HG03521 (cell line): ENCODE measurements around the gene TPX2.

ENCODE experiments used
- ATAC-seq: cut with Tn5 transposase; IDR thresholded peaks from one replicate; pipeline ENCODE4 v1.9.1; 2021; ENCODE audit warnings: mild to moderate bottlenecking, moderate library complexity; ENCODE audit not compliant: unreplicated experiment

TPX2 gene

GRCh38 chr20:31705598-31706597 lies 33.2 kb upstream of the TPX2 start:
- peak; percentile 70 for ATAC-seq

DNA sequence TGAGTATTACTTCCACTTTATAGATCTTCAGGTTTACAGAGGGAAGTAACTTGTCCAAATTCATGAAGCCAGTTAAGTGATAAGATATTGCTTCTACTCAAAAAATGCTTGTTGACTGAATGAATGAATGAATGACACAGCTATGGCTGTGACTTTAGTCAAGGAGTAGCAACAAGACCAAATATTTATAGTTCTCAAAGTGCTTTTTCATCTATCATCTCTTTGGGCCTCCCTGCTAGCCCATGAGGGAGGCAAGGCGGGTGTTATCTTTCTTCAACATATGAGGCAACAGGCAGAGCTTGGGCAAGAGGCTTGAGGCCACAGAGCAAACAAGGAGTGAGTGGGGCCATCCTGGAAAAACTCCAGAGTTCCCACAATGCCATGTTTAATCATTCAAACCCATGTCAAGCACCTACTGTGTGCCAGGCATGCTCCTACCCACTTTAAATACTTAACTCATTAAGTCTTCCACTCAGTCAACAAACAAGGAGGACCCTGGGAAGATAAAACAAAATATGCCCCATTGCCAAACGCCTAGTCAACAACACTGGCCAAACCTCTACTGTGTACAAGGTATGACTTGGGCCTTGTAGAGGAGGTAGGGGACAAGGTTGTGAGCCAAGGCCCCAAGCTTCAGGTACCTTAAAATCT lies 32.4 kb upstream of the TPX2 start:
- ATAC-seq: no peak

GRCh38 chr20:31707258-31707615 lies 31.9 kb upstream of the TPX2 start:
- ATAC-seq: no peak

- ATAC-seq: no peak
Measured at GRCh38 chr20:31707994-31708735, 30.9 kb upstream of the TPX2 start.

GRCh38 chr20:31708736-31709534 lies 30.2 kb upstream of the TPX2 start:
- no peak for ATAC-seq

GRCh38 chr20:31709939-31710338 lies 29.2 kb upstream of the TPX2 start:
- ATAC-seq: no peak

GRCh38 chr20:31710423-31711108 lies 28.5 kb upstream of the TPX2 start:
- no peak for ATAC-seq

DNA sequence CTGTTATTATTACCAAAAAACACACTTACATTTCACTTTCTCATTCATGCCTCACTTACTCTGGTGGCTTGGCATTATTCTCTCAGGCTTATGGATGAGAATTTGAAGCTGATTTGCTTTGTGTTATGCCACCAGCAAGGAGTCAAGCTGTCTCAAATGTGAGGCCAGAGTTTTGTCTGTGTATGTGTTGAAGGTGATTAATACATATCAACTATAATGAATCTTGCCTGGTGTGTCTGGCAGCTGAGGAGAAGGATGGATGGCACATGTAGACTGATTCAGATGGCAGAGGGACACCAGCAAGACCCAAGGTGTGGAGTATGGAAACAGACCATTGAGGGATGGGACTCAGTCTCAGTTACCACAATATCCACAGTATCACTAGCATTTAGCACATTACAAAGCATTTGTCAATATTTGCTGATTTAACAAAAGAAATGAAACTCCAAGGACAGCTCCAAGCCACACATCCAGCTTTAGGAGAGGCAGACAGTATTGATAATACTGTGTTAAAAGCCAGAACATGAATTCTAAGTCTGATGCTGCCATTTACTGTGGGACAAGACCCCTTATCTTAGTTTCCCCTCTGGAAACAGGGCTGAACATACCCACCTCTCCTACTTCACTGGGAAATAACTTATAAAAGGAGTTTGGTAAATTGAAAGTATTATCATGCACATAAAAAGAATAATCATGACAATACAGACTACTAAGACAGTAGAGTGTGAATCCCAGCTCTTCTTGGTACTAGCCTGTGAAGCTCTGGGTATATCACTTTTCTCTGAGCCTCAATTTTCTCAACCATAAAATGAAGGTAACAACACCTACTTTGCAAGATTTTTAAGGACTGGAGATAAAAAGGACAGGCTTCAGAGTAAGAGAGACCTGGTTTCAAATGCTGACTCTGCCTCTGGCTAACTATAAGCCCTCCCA lies 27.6 kb upstream of the TPX2 start:
- no peak for ATAC-seq

DNA sequence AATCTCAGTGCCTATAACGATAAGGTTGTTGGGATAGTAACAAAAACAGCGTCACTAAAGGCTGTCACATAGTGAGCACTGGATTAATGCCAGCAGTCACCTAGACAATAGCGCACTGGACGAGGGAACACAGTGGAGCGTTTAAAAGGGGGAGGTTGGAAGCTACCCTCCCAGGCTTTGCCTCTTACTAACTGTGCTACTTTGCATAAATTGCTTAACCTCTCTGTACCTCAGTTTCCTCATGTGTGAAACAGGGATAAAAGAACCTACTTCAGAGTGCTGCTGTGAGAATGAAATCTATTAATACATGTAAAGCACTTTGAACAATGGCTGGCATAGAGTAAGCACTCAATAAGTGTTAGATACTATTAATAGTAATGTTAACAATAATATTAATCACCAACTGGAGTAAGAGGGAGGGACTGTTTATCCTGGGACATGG lies 27.0 kb upstream of the TPX2 start:
- ATAC-seq: no peak

GRCh38 chr20:31712564-31713311 lies 26.4 kb upstream of the TPX2 start:
- no peak for ATAC-seq

DNA sequence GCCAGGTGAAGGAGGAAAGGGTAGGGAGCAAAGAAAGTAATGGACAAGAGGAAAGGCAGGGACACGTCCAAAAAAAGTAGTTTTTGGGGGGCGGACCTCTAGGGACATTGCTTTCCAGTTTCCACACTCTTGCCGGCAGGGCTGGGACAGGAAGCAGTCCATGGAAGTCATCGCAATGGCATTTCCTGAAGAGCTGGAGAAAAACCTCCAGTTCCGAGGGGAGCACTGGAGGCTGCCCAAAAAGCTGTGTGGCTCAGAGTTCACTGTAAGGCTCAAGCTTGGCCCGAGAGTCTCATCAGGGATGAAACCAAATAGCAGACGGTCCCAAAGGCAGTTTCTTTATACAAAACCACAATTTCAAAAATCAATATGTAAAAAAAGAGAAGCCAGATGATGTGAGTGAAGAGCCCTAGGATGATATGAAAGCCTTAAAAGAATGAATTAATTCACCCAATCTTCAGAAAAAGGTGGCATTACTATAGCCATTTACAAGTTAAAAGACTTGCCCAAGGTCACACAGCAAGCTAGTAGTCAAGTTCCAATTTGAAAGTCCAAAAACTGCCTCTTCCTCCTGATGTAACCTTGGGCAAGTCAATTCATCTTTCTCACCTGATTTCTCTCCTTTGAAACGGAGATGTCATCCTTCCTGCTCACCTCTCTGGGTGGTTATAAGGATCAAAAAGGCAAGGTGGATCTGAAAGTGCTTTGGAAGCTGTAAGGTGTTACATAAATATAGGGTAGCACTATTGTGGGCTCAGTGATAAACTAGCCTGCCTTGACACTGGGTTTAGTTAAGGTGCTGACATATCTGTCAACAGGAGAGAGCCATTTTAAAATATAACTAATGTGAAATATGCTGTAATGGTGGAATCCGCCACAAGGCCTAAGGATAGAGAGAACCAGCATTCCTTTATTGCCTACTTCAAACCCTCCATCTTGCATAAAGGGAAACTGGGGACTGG lies 25.5 kb upstream of the TPX2 start:
- ATAC-seq: no peak

DNA sequence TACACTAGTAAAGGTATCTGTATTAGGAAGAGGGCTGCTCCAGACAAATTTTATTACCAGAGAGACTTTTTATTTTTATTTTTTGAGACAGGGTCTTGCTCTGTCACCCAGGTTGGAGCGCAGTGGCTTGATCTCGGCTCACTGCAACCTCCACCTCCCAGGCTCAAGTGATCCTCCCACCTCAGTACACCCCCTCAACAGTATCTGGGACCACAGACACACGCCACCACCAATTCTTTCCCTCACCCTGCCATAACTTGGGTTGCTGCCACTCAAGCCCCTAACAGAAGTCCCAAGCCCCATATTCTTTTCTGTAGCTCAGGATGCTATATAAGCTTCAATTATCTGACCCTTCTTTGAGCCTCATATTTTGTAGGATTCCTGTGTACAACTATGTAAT lies 23.3 kb upstream of the TPX2 start:
- no peak for ATAC-seq

- no peak for ATAC-seq
Measured at GRCh38 chr20:31716351-31716750, 22.7 kb upstream of the TPX2 start.

DNA sequence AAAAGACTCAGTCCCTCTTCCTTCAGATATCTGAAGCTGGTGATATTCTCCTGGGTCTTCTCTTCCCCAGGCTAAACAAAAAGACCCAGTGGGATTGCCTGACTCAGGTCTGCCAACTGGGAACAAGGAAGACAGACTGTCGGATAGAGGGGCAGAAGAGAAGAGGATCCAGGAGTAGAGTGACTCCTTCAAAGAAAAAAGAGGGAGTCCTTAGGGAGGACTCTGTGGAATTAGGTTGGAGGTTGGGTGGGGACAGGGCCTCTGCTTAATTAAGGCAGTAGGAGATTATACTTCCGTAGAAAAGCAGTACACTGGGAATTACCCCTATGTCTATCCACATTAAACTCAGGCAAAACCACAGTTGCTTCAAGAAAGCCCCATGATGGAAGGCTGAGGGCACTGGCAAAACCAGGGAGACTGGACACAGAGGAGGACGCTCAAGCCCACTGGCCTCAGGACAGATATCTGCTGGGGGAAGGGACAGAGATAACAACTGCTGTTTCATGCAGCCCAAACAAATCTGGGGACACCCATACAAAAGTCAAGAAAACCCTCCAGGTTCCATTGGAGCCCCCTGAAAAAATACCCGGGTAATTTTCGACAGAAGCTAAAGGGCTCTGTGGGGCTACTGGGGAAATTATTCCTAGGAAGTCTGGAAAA lies 22.1 kb upstream of the TPX2 start:
- peak; percentile 5 for ATAC-seq

- ATAC-seq: peak; percentile 27
Measured at GRCh38 chr20:31717478-31718201, 21.4 kb upstream of the TPX2 start.
